GM19438 (cell line): ENCODE results near the gene PDE4D.
"Not testable (repeated sequence)": the region's sequence is repeated elsewhere in the genome, so short reads cannot be mapped to it uniquely, and the experiment has no call there.

Experiments used
- ATAC-seq: cut with Tn5 transposase; IDR thresholded peaks from one replicate; pipeline ENCODE4 v1.9.1; 2021; ENCODE audit warnings: low read depth; ENCODE audit not compliant: unreplicated experiment

PDE4D gene

DNA sequence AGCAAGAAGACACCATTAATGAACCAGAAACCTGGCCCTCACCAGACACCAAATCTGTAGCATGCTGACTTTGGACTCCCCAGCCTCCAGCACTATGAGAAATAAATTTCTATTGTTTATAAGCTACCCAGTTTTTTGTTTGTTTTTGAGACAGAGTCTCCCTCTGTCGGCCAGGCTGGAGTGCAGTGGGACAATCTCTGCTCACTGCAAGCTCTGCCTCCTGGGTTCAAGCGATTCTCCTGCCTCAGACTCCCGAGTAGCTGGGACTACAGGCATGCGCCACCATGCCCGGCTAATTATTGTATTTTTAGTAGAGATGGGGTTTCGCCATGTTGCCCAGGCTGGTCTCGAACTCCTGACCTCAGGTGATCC lies 227.7 kb downstream of the PDE4D start:
- ATAC-seq = not testable (repeated sequence)

- no peak for ATAC-seq
These were observed 228.3 kb downstream of the PDE4D start for GRCh38 chr5:59665086-59665831.

DNA sequence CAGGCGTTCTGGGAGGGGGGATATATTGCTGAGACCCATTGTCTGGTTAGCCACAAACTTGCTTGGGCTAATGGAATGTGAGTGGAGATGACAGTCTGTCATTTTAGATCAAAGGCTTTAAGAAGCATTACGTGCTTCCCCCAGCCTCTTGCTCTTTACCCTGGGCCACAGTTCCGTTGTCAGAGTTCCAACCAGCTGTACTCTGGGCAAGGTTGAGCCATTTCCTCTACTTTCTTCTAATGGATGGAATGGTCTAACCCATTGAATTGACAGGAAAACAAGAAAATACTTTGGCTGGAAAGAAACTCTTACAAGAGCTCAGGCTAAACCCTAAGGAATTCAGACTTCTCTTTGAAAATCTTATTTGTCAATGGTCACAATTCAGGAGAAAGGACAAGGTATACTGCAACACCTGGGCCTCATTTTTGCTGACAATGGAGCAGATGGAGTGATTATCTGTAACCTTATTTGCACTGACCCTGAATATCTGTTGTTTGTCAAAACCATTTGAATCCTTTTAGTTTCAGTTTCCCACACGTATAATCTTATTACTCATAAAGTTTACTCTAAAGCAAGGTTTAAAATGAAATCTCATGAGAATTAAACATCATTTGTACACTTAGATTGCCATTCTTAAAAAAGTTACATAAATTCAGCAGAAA lies 231.4 kb downstream of the PDE4D start:
- peak; percentile 44 for ATAC-seq

DNA sequence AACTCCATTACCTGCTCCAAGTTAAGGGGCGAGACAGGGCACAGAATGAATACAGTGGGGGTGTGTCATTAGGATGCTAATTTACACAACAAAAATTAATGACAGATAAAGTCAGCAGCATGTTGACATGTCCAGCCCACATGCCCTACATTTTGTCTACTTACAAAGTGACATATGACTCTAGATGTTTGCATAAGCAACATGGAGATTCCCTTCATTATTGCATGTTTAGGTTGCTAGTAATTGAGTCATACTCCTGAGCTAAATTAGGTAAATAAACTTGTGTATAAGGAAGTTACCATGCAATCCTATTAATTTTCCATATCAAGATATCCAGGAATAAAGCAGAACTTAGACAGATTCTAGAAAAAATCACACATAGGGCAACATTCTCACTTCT lies 232.2 kb downstream of the PDE4D start:
- no peak for ATAC-seq

GRCh38 chr5:59660737-59661136 lies 232.8 kb downstream of the PDE4D start:
- ATAC-seq = no peak

DNA sequence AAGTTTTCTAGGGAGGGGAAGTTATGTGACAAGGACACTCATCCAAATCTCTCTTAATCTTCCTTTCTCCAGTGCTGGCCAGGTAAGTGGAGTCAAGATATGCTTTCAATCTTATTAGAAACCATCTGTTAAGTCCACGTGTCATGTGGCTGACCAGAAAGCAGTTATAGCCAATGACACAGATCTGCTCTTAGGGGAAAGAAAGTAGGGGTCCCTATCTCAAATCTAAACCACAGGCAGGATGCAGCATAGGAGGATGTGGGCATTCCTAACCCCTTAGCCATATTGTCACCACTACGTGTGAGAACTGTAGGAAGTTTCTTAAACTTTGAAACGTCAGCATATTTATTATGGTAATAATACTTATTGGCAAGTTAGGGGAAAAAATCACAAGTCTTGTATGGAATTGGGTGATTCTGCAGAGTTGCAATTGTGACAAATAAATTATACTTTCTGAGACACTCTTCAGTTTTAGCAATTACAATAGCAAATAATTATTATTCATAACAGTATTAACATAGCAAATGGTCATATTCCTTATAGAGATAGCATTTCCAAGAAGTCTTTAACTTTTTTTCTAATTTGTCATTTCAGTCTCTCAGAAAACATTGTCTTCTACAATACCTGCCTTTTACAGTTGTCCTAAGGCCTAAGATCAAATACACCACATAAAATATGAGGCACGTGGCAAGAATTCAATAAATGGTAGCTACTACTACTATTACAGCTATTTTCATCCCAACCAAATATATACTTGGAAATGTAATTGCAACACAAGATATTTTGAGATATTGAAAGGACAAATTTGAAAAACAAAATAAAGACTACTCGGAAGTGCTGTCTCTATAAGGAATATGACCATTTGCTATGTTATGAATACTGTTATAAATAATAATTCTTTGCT lies 236.9 kb downstream of the PDE4D start:
- ATAC-seq = no peak

- no peak for ATAC-seq
These were observed 237.7 kb downstream of the PDE4D start for GRCh38 chr5:59655693-59656309.

GRCh38 chr5:59654691-59655090 lies 238.8 kb downstream of the PDE4D start:
- no peak for ATAC-seq

DNA sequence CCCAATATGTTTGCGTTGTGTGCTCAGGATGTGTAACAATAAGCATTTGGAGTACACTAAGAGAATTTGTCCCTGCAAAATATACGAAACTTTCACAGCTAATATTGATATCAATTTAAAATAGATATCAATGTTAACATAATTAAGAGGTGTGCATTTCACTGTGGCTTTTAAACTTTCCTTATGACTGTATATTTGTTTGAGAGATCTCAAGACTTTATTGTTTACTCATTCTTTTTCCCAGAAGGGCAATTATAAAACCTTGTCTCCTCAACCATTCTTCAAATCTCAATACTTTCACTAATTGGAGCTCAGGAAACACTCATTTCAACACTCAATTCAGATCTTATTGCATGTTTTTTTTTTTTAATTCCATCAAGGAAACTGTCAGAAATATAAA lies 241.1 kb downstream of the PDE4D start:
- no peak for ATAC-seq

GRCh38 chr5:59648949-59649921 lies 244.3 kb downstream of the PDE4D start:
- no peak for ATAC-seq

GRCh38 chr5:59648038-59648831 lies 245.3 kb downstream of the PDE4D start:
- no peak for ATAC-seq

GRCh38 chr5:59645380-59645779 lies 248.1 kb downstream of the PDE4D start:
- peak; percentile 68 for ATAC-seq

- ATAC-seq = no peak
These were observed 253.1 kb downstream of the PDE4D start for GRCh38 chr5:59640411-59640810.

DNA sequence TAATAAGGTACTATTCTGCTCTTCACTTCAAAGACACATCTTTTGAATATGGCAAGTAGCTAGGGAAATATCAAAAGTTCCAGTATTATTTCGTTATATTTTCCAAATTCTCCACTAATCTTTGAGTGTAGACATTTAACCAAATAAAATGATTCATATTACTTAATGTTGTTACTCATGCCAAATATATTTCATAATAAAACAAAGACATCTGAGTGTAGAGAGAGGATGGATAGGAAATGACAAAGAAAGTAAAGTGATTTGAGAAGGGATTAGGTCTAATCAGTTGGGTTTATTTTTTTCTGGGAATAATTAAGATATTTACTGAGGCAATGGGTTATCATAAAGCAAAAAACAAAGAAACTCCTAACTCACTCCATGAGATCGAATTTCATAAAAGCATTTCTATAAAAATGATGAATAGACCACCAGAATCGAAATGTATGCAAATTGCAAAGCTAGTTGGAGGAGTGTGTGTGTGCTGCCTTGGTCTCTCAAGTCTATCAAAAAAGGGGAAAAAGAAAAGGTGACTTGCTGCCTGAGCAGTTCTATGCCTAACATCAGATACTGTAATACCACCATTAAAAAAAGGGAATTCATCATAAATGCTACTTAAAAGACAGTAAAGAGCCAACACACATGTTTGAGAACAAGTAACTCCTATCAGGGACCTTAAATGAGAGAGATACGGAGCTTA lies 255.5 kb downstream of the PDE4D start:
- ATAC-seq = no peak

GRCh38 chr5:59629561-59629960 lies 264.0 kb downstream of the PDE4D start:
- ATAC-seq = no peak

- ATAC-seq = no peak
These were observed 265.3 kb downstream of the PDE4D start for GRCh38 chr5:59628062-59628828.

- no peak for ATAC-seq
These were observed 268.6 kb downstream of the PDE4D start for GRCh38 chr5:59624898-59625297.

- ATAC-seq = no peak
These were observed 270.7 kb downstream of the PDE4D start for GRCh38 chr5:59622848-59623247.
